GM23248 (cell line): Measurements from ENCODE around the gene HTR5A. TPM values are rescaled to one million over a fixed set of nuclear protein-coding genes. Genes with fewer than 3 reads are reported as not detected.
A peak's percentile ranks its signal among the peaks of the same experiment; 100 is the strongest.

Source experiments
- DNase-seq: peaks from one replicate; pipeline ENCODE4 v3.0.0-alpha.2; 2015
- H2AFZ ChIP-seq: fragments of 200-600 bp; sonication (generic); 2 replicates; pipeline ENCODE4 v1.6.1; 2016; ENCODE audit warnings: antibody characterized with exemption
- H3F3A ChIP-seq: fragments of 200-600 bp; sonication (generic); 2 replicates; pipeline ENCODE4 v1.6.1; 2016; ENCODE audit warnings: mild to moderate bottlenecking, antibody characterized with exemption, mixed run types; ENCODE audit not compliant: insufficient read depth
- H3K27ac ChIP-seq: fragments of 200-600 bp; sonication (generic); 2 replicates; pipeline ENCODE4 v1.5.1; 2016; ENCODE audit warnings: mild to moderate bottlenecking
- H3K27me3 ChIP-seq: fragments of 200-600 bp; sonication (generic); replicated peaks from 2 replicates; pipeline ENCODE4 v1.6.1; 2016; ENCODE audit warnings: mild to moderate bottlenecking; ENCODE audit not compliant: insufficient read depth
- H3K36me3 ChIP-seq: fragments of 200-600 bp; sonication (generic); 2 replicates; pipeline ENCODE4 v1.6.1; 2016; ENCODE audit warnings: low read depth, mild to moderate bottlenecking
- H3K4me1 ChIP-seq: fragments of 200-600 bp; sonication (generic); 2 replicates; pipeline ENCODE4 v1.6.1; 2016; ENCODE audit warnings: mild to moderate bottlenecking; ENCODE audit not compliant: insufficient read depth
- H3K4me2 ChIP-seq: fragments of 200-600 bp; sonication (generic); one replicate; pipeline ENCODE4 v1.6.1; 2016; ENCODE audit warnings: mild to moderate bottlenecking; ENCODE audit not compliant: unreplicated experiment
- H3K4me3 ChIP-seq: fragments of 200-600 bp; sonication (generic); 2 replicates; pipeline ENCODE4 v1.5.1; 2016; ENCODE audit warnings: mild to moderate bottlenecking
- H3K79me2 ChIP-seq: fragments of 200-600 bp; sonication (generic); 2 replicates; pipeline ENCODE4 v1.6.1; 2016; ENCODE audit warnings: mild to moderate bottlenecking; ENCODE audit not compliant: insufficient read depth
- H3K9ac ChIP-seq: fragments of 200-600 bp; sonication (generic); 2 replicates; pipeline ENCODE4 v1.6.1; 2016; ENCODE audit warnings: mild to moderate bottlenecking
- H3K9me2 ChIP-seq: fragments of 200-600 bp; sonication (generic); 2 replicates; pipeline ENCODE4 v1.6.1; 2016; ENCODE audit warnings: mixed run types, mild to moderate bottlenecking, moderate library complexity; ENCODE audit not compliant: insufficient read depth
- H3K9me3 ChIP-seq: fragments of 200-600 bp; sonication (generic); one replicate; pipeline ENCODE4 v1.6.1; 2017; ENCODE audit warnings: low read depth
- H4K20me1 ChIP-seq: fragments of 200-600 bp; sonication (generic); 2 replicates; pipeline ENCODE4 v1.6.0; 2016; ENCODE audit not compliant: insufficient read depth
- EZH2 ChIP-seq: fragments of 200-600 bp; sonication (generic); IDR thresholded peaks from 2 replicates; pipeline ENCODE4 v1.6.1; 2018; ENCODE audit warnings: antibody characterized with exemption, mild to moderate bottlenecking; ENCODE audit not compliant: insufficient read depth, poor library complexity, severe bottlenecking
- EZH2phosphoT487 ChIP-seq: fragments of 200-600 bp; sonication (generic); IDR thresholded peaks from 2 replicates; pipeline ENCODE4 v1.6.1; 2018; ENCODE audit warnings: antibody characterized with exemption, moderate library complexity, mild to moderate bottlenecking, low read depth; ENCODE audit not compliant: insufficient read depth
- WGBS, 2 experiments: methylation state at CpG; one replicate each; pipeline ENCODE4 v1.1.6; 2015 to 2017; ENCODE audit warnings: low lambda C conversion rate in 2 of 2, low coverage in 1 of 2; ENCODE audit errors: missing lambda C conversion rate in 2 of 2; 5-methylcytosine and 5-hydroxymethylcytosine counted together
- in situ Hi-C: fragments of 300-500 bp; cut with MboI; formaldehyde crosslinking; loops from 2 replicates; pipeline ENCODE4 v1.15.0; 2020
- polyA plus RNA-seq: library from polyadenylated mRNA; unstranded; fragments of >200 nt; fragmentation: Nextera tagmentation; extraction: Ambion mirVana; gene quantifications from 2 replicates; pipeline ENCODE4 v1.2.1, GENCODE V29; 2016
- total RNA-seq: library from RNA; depleted of rRNA; stranded (reverse); fragments of >200 nt; shearing (Covaris generic); gene quantifications from 2 replicates; pipeline ENCODE4 v1.2.3, GENCODE V29; 2014; rRNA removed

Gene HTR5A
- total RNA-seq (not detected in 2 replicates), polyA plus RNA-seq (not detected in 2 replicates)

DNA sequence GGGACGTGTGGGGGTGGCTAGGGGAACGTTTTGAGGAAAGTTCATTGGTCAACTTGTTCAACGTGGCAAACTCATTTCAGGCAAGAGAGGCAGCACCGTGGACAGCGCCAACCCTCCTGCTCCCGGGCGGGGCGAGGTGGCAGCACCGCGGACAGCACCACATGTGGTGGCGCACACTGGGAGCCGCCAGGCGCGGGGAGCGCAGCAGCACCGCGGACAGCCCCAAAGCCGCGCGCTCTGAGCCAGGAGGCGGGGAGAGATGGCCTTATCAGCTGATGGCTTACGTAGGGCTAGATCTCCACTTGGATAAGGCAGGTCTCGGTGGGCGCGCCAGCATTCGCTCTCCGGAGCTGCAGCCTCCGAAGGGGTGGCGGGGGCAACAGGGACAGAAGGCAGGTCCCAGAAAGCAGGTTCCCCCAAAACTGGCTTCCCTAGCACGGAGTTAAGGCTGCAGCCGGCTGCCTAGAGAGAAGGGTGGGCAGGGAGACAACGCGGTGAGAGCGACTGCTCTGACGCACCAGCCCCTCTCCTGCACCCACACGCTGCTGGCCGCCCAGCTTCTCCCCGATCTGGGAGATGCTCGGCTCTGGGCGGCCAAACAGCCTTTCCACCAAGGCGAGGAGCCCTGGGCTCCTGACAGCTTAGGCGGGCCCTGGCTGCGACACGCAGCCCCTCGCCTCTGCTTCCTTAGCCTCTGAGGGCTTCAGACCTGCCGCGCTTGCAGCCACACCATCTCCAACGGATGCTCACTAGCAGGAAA lies at the start of gene HTR5A:
TSS of gene HTR5A (plus strand) at position 333 of the 760 bp plus-strand sequence. CDS start 576 bp downstream, outside the sequence.
- no peak within 1 kb of the TSS for H3K9ac ChIP-seq
- H2AFZ ChIP-seq, result no peak within 1 kb of the TSS
- no peak within 1 kb of the TSS for H3K27ac ChIP-seq
- DNase-seq, result peak; percentile 94
- in situ Hi-C loops, result no loop called here
- H3K9me3 ChIP-seq, result no peaks in the 10 kb centered on the region
- H3F3A ChIP-seq, result no peaks in the 10 kb centered on the region
- no peaks in the 10 kb centered on the region for H4K20me1 ChIP-seq
- H3K79me2 ChIP-seq, result no peaks in the 10 kb centered on the region
- H3K4me1 ChIP-seq, result no peaks in the 10 kb centered on the region; the same call in 1 of the 2 replicates
- H3K36me3 ChIP-seq, result no peaks in the 10 kb centered on the region
- H3K4me2 ChIP-seq, result no peak within 1 kb of the TSS
- H3K4me3 ChIP-seq, result no peak within 1 kb of the TSS
- H3K27me3 ChIP-seq, result no peaks in the 10 kb centered on the region
- WGBS, 2 experiments, result 4 to 6% methylated on average over 41 to 48 of the region's 48 CpGs
- TF ChIP-seq EZH2phosphoT487, result no peak
- no peak for TF ChIP-seq EZH2
- peaks cover 3% of the 10 kb centered on the region; the same call in 1 of the 2 replicates for H3K9me2 ChIP-seq

DNA sequence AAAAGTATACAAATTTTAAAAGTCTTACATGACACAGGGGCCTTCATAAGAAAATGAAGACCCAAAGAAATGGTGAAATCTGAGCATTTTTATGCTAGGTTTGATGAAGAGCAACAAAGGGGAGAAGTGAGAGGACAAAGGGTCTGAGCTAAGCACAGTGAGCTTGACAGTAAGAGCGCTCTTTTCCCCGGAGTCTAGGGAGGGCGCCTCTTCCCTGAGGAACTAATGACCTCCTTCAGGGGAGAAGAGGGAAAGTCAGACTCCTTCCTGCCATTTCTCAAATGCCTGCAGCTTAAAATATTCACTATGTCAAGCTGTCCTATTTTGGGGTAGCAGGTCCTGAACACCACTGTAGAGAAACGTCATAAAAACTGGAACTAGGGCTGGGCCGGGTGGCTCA lies 49.1 kb upstream of the HTR5A start:
- DNase-seq, result no peak
- H3K4me2 ChIP-seq, result no peak overlapping the region
- no peaks in the 10 kb centered on the region for H3K36me3 ChIP-seq
- no peaks in the 10 kb centered on the region for H3K9me3 ChIP-seq
- in situ Hi-C loops, result no loop called here
- no peak overlapping the region for H2AFZ ChIP-seq
- no peaks in the 10 kb centered on the region for H3K4me1 ChIP-seq
- H3K79me2 ChIP-seq, result no peaks in the 10 kb centered on the region
- H3K4me3 ChIP-seq, result no peak overlapping the region
- 52 to 59% methylated on average over 5 of the region's 5 CpGs for WGBS, 2 experiments
- H3K9ac ChIP-seq, result no peak overlapping the region
- H3K9me2 ChIP-seq, result no peaks in the 10 kb centered on the region
- H4K20me1 ChIP-seq, result no peaks in the 10 kb centered on the region
- H3F3A ChIP-seq, result no peaks in the 10 kb centered on the region
- H3K27me3 ChIP-seq, result no peaks in the 10 kb centered on the region
- H3K27ac ChIP-seq, result no peak overlapping the region
- no peak for TF ChIP-seq EZH2phosphoT487
- TF ChIP-seq EZH2, result no peak

DNA sequence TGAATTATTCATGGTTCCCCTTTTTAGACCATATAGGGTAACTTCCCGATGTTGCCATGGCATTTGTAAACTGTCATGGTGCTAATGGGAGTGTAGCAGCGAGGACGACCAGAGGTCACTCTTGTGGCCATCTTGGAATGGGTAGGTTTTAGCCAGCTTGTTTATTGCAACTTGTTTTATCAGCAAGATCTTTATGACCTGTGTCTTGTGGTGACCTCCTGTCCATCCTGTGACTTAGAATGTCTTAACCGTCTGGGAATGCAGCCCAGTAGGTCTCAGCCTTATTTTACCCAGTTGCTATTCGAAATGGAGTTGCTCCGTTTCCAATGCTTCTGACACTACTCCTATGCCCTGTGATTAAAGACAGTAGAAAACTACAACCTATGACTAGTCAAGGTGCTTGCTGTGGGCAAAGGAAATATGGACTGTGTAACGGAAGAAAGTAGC lies 48.4 kb upstream of the HTR5A start:
- Histone ChIP-seq H3K36me3 (no peaks in the 10 kb centered on the region), H3K4me2 (no peak overlapping the region), H3K4me3 (no peak overlapping the region), H2AFZ (no peak overlapping the region), H3K27me3 (no peaks in the 10 kb centered on the region), H4K20me1 (no peaks in the 10 kb centered on the region), H3F3A (no peaks in the 10 kb centered on the region), H3K9ac (no peak overlapping the region), H3K9me3 (no peaks in the 10 kb centered on the region), H3K79me2 (no peaks in the 10 kb centered on the region), H3K4me1 (no peaks in the 10 kb centered on the region), H3K27ac (no peak overlapping the region), H3K9me2 (no peaks in the 10 kb centered on the region)
- WGBS, 2 experiments, result 33 to 35% methylated on average over 7 of the region's 7 CpGs
- in situ Hi-C loops, result no loop called here
- no peak for DNase-seq
- TF ChIP-seq EZH2 (no peak), EZH2phosphoT487 (no peak)

DNA sequence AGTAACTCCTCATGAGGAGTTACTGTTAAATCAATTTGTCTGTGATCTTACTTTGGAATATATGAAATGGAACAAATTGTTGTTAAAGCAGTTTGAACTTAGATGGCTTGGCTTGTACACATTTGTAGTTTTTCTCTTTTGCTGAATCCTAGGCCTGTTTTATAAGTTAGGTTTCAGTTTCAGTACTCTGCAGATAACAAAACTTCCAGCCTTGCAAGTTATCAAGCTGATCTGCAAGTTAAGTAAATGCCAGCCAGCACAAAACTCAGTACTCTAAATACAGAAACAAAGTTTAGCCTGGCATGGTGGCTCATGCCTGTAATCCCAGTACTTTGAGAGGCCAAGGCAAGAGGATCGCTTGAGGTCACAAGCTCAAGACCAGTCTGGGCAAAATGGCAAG lies 42.2 kb upstream of the HTR5A start:
- Histone ChIP-seq H3K4me2 (no peak overlapping the region), H3F3A (no peaks in the 10 kb centered on the region), H3K4me1 (no peaks in the 10 kb centered on the region), H4K20me1 (no peaks in the 10 kb centered on the region), H3K27me3 (no peaks in the 10 kb centered on the region), H2AFZ (no peak overlapping the region), H3K4me3 (no peak overlapping the region), H3K9ac (no peak overlapping the region), H3K79me2 (no peaks in the 10 kb centered on the region), H3K9me2 (no peaks in the 10 kb centered on the region), H3K36me3 (no peaks in the 10 kb centered on the region), H3K27ac (no peak overlapping the region), H3K9me3 (no peaks in the 10 kb centered on the region)
- DNase-seq, result no peak
- 17 to 38% methylated on average over 1 of the region's 1 CpG for WGBS, 2 experiments
- in situ Hi-C loops, result no loop called here
- TF ChIP-seq EZH2 (no peak), EZH2phosphoT487 (no peak)
